Stomach (tissue), 9 donors: ENCODE measurements around the gene SYNPO2. TPM values are rescaled to one million over a fixed set of nuclear protein-coding genes. Genes with fewer than 3 reads are reported as not detected.

ENCODE experiments used
- DNase-seq, 2 donors: peaks; one replicate each; pipeline versions ENCODE4 v3.0.0 to v3.0.0-alpha.2; 2013 to 2019
- H3K27ac ChIP-seq, 5 donors: fragments of 200-600 bp in 4 of 5; sonication (generic) in 4 of 5; one replicate each; pipeline ENCODE4 v1.5.1; 2013 to 2019; ENCODE audit warnings: mild to moderate bottlenecking in 1 of 5, moderate library complexity in 1 of 5
- H3K27me3 ChIP-seq, 3 donors: fragments of 200-600 bp; sonication (generic); one replicate each; pipeline ENCODE4 v1.5.1; 2017 to 2019; ENCODE audit warnings: mixed run types in 1 of 3
- H3K36me3 ChIP-seq, 4 donors: fragments of 200-600 bp; sonication (generic); 1 replicate in 3 of 4; 2 replicates in 1 of 4; pipeline ENCODE4 v1.5.1; 2016 to 2019
- H3K4me1 ChIP-seq, 4 donors: fragments of 200-600 bp; sonication (generic); one replicate each; pipeline ENCODE4 v1.5.1; 2016 to 2019
- H3K4me3 ChIP-seq, 4 donors: fragments of 200-600 bp; sonication (generic) in 3 of 4; one replicate each; pipeline ENCODE4 v1.5.1; 2016 to 2019; ENCODE audit warnings: mild to moderate bottlenecking in 1 of 4
- H3K9me3 ChIP-seq, 4 donors: fragments of 200-600 bp; sonication (generic); one replicate each; pipeline ENCODE4 v1.5.1; 2016 to 2019
- EP300 ChIP-seq: sonication (generic); formaldehyde crosslinking; IDR thresholded peaks from one replicate; pipeline ENCODE4 v1.6.1; 2017; ENCODE audit warnings: antibody characterized with exemption
- POLR2A ChIP-seq, 4 donors: fragments of 450-650 bp; IDR thresholded peaks; one replicate each; pipeline ENCODE4 v1.6.1; 2016; ENCODE audit warnings: antibody characterized with exemption in 4 of 4, control low read depth in 2 of 4, mild to moderate bottlenecking in 1 of 4, moderate library complexity in 1 of 4
- POLR2AphosphoS5 ChIP-seq, 3 donors: sonication (generic); formaldehyde crosslinking; IDR thresholded peaks; one replicate each; pipeline ENCODE4 v1.6.1; 2016; ENCODE audit warnings: antibody characterized with exemption in 3 of 3
- WGBS, 5 donors: extraction: QIAGEN DNeasy Blood & Tissue Kit in 3 of 5; methylation state at CpG; one replicate each; pipeline versions ENCODE4 v1.1.5 to v1.1.7; 2013 to 2018; 5-methylcytosine and 5-hydroxymethylcytosine counted together
- intact Hi-C: fragments of 100-400 bp; cut with DNase I; formaldehyde crosslinking; loops from one replicate; pipeline ENCODE4 v1.15.1; 2023; ENCODE audit warnings: low total_unique reads
- polyA plus RNA-seq, 3 donors: library from polyadenylated mRNA; stranded (reverse); fragments of 200-250 nt; gene quantifications; one replicate each; pipeline ENCODE4 v1.2.3, GENCODE V29; 2013
- total RNA-seq, 5 donors: library from RNA; depleted of rRNA; stranded (reverse); fragments of >200 nt; gene quantifications; one replicate each; pipeline versions ENCODE4 v1.1.0 to v1.2.3, GENCODE V29; 2014 to 2016
- TF ChIP-seq, protein P1 (sequence below), 7 experiments: fragments of 450-650 bp in 4 of 7; fragments of 200-600 bp in 3 of 7; sonication (generic) in 3 of 7; IDR thresholded peaks; one replicate each; pipeline ENCODE4 v1.5.1; 2016 to 2019; ENCODE audit warnings: antibody characterized with exemption in 7 of 7, control low read depth in 2 of 7, mild to moderate bottlenecking in 1 of 7
- donor health status: healthy with polysubstance abuse.
- donor health status: Bipolar disorder and iron deficiency.
- donor health status: healthy.

The SYNPO2 gene
- total and polyA plus RNA-seq, 8 donors = 24.8 to 644 (median 150) TPM

DNA sequence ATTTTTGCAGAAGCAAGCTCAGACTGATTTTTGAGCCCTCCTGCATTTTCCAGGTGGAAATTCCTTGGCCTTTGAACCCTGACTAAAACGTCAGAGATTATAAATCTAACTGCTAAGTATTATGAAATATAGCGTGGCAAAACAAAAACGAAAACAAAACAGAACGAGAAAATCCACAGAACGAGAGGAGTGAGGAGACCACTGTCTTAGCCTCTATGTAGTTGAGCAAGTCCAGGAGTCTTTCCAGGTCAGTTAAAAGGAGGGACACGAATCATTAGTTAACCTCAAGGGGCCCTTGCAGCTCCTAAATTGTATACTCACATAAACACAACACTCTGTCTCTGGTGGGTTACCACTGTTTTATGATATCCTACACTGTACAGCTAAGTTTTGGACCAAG, 80.2 kb downstream of the SYNPO2 start:
- no peaks in the 10 kb centered on the region for H3K9me3 ChIP-seq
- peak overlapping the region in 4 of 5 donors; percentile 73 to 85 (median 78) for H3K27ac ChIP-seq
- intact Hi-C loops = no loop called here
- no peak for TF ChIP-seq EP300
- TF ChIP-seq, protein P1, sequence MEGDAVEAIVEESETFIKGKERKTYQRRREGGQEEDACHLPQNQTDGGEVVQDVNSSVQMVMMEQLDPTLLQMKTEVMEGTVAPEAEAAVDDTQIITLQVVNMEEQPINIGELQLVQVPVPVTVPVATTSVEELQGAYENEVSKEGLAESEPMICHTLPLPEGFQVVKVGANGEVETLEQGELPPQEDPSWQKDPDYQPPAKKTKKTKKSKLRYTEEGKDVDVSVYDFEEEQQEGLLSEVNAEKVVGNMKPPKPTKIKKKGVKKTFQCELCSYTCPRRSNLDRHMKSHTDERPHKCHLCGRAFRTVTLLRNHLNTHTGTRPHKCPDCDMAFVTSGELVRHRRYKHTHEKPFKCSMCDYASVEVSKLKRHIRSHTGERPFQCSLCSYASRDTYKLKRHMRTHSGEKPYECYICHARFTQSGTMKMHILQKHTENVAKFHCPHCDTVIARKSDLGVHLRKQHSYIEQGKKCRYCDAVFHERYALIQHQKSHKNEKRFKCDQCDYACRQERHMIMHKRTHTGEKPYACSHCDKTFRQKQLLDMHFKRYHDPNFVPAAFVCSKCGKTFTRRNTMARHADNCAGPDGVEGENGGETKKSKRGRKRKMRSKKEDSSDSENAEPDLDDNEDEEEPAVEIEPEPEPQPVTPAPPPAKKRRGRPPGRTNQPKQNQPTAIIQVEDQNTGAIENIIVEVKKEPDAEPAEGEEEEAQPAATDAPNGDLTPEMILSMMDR (IDR thresholded peaks at IDR 0.05) = no peak
- no peak for TF ChIP-seq POLR2A (IDR thresholded peaks at IDR 0.05)
- no peak for TF ChIP-seq POLR2AphosphoS5 (IDR thresholded peaks at IDR 0.05)
- DNase-seq = no peak
- peaks cover 18 to 61% (median 40%) of the 10 kb centered on the region in 4 donors for H3K4me1 ChIP-seq
- no peaks in the 10 kb centered on the region for H3K36me3 ChIP-seq
- no peak overlapping the region for H3K4me3 ChIP-seq
- WGBS, 5 donors = 26 to 60% (median 40%) methylated on average over 6 of the region's 6 CpGs
- H3K27me3 ChIP-seq = no peaks in the 10 kb centered on the region

DNA sequence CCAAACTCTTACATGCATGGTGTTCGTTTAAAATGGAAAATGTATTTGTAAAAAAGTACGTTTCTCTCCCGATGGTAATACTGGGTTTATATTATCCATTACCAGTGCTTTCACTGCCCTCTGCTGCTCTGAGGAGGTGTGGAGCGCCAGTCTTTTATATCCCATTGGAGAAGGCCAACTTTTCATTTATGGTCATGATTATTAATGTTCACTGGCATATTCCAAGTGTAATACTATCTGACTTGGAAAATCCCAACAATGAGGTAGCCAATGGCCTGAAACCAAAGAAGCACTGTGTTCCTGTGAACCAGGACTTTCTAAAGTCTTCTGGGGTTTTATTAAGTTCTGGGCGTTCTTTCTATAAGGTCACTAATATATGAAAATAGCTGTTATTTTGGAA, 80.7 kb downstream of the SYNPO2 start:
- intact Hi-C loops = no loop called here
- Histone ChIP-seq H3K4me3 (no peak overlapping the region), H3K4me1 (peaks cover 18 to 66% (median 42%) of the 10 kb centered on the region in 4 donors), H3K36me3 (no peaks in the 10 kb centered on the region), H3K9me3 (no peaks in the 10 kb centered on the region), H3K27me3 (no peaks in the 10 kb centered on the region), H3K27ac (peak overlapping the region in 3 of 5 donors; percentile 73 to 85 (median 79))
- WGBS, 5 donors = 4 to 27% (median 22%) methylated on average over 5 of the region's 5 CpGs
- peak; percentile 36 to 83 for DNase-seq
- TF ChIP-seq POLR2A (IDR thresholded peaks at IDR 0.05) (no peak), POLR2AphosphoS5 (IDR thresholded peaks at IDR 0.05) (peak in 2 of 3 donors; percentile 23 to 67), EP300 (no peak)
- TF ChIP-seq, protein P1 (IDR thresholded peaks at IDR 0.05) = peak in 4 of 7 experiments; percentile 34 to 56 (median 38)

GRCh38 chr4:118972167-118972566, 83.5 kb downstream of the SYNPO2 start:
- WGBS, 5 donors = 46 to 83% (median 74%) methylated on average over 2 of the region's 2 CpGs
- intact Hi-C loops = loop anchor here (10.0 kb wide), 1 partner anchor 227 kb away; no protein-coding TSS in a partner anchor
- no peak for DNase-seq
- H3K9me3 ChIP-seq = no peaks in the 10 kb centered on the region
- H3K27me3 ChIP-seq = no peaks in the 10 kb centered on the region
- no peak for TF ChIP-seq EP300
- TF ChIP-seq, protein P1 (IDR thresholded peaks at IDR 0.05) = no peak
- no peak for TF ChIP-seq POLR2AphosphoS5 (IDR thresholded peaks at IDR 0.05)
- no peak for TF ChIP-seq POLR2A (IDR thresholded peaks at IDR 0.05)
- H3K4me1 ChIP-seq = peaks cover 17 to 62% (median 36%) of the 10 kb centered on the region in 4 donors
- peak overlapping the region in 3 of 5 donors; percentile 36 to 79 (median 73) for H3K27ac ChIP-seq
- H3K36me3 ChIP-seq = no peaks in the 10 kb centered on the region
- H3K4me3 ChIP-seq = no peak overlapping the region

DNA sequence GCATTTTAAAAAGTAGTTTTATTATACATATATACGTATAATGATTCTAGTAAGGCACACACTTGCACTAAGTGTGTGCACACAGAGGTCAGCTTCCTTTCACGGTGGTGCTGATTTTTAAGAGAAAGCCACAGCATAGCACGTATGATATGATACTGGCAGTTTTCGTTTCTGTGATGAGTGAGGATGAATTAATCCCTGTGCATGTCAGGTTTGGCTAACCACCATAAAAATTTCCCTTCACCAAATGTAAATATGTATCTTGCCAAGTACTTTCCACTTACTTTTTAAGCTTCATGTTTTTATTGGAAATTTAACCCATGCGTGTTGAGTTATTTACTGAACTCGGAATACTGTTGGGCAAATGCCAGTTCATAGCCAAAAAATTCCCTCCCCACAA, 84.6 kb downstream of the SYNPO2 start:
- peaks cover 7 to 51% (median 25%) of the 10 kb centered on the region in 4 donors for H3K4me1 ChIP-seq
- peak overlapping the region in 2 of 5 donors; percentile 25 to 60 for H3K27ac ChIP-seq
- no peak overlapping the region for H3K4me3 ChIP-seq
- intact Hi-C loops = loop anchor here (10.0 kb wide), 1 partner anchor 228 kb away; no protein-coding TSS in a partner anchor
- H3K27me3 ChIP-seq = no peaks in the 10 kb centered on the region
- H3K36me3 ChIP-seq = no peaks in the 10 kb centered on the region
- WGBS, 5 donors = 22 to 54% (median 43%) methylated on average over 6 of the region's 6 CpGs
- TF ChIP-seq EP300 = no peak
- TF ChIP-seq, protein P1 (IDR thresholded peaks at IDR 0.05) = no peak
- no peak for TF ChIP-seq POLR2AphosphoS5 (IDR thresholded peaks at IDR 0.05)
- no peak for TF ChIP-seq POLR2A (IDR thresholded peaks at IDR 0.05)
- no peaks in the 10 kb centered on the region for H3K9me3 ChIP-seq
- no peak for DNase-seq
